SU-DHL-6 (cell line): ENCODE data around the gene ADIPOR2.

ENCODE experiments used
- H2AFZ ChIP-seq: fragments of 200-600 bp; sonication (generic); 2 replicates; pipeline ENCODE4 v1.6.1; 2014; ENCODE audit warnings: low read depth, mild to moderate bottlenecking, moderate library complexity, mixed read lengths, antibody characterized with exemption, low read length; ENCODE audit not compliant: severe bottlenecking
- H3F3A ChIP-seq: fragments of 200-600 bp; shearing (Covaris generic); 2 replicates; pipeline ENCODE4 v1.6.0; 2016; ENCODE audit warnings: antibody characterized with exemption, mild to moderate bottlenecking; ENCODE audit not compliant: insufficient read depth
- H3K27ac ChIP-seq: fragments of 200-600 bp; sonication (generic); 2 replicates; pipeline ENCODE4 v1.5.1; 2016; ENCODE audit warnings: low read depth, mild to moderate bottlenecking, low read length, moderate library complexity, mixed read lengths
- H3K27me3 ChIP-seq: fragments of 200-600 bp; sonication (generic), shearing (Covaris generic); 2 replicates; pipeline ENCODE4 v1.6.0; 2014; ENCODE audit warnings: mild to moderate bottlenecking, low read length
- H3K36me3 ChIP-seq: fragments of 200-600 bp; sonication (generic); 2 replicates; pipeline ENCODE4 v1.6.1; 2014; ENCODE audit warnings: mild to moderate bottlenecking, low read length, mixed read lengths
- H3K4me2 ChIP-seq: fragments of 300-600, 200-600 bp; shearing (Covaris generic), sonication (generic); 2 replicates; pipeline ENCODE4 v1.6.0; 2014; ENCODE audit warnings: low read length, low read depth, mild to moderate bottlenecking; ENCODE audit not compliant: poor library complexity, severe bottlenecking
- H3K4me3 ChIP-seq: fragments of 200-600 bp; sonication (generic); 2 replicates; pipeline ENCODE4 v1.5.1; 2014; ENCODE audit warnings: antibody characterized with exemption, low read length, mild to moderate bottlenecking, mixed read lengths; ENCODE audit not compliant: insufficient read depth, poor library complexity, severe bottlenecking
- H3K79me2 ChIP-seq: fragments of 200-600 bp; sonication (generic); 2 replicates; pipeline ENCODE4 v1.6.1; 2014; ENCODE audit warnings: mild to moderate bottlenecking, low read length, moderate library complexity; ENCODE audit not compliant: insufficient read depth
- H3K9ac ChIP-seq: fragments of 200-600 bp; sonication (generic); 2 replicates; pipeline ENCODE4 v1.7.0; 2014; ENCODE audit warnings: mild to moderate bottlenecking, low read length
- H3K9me2 ChIP-seq: fragments of 200-600 bp; sonication (generic); replicated peaks from 2 replicates; pipeline ENCODE4 v1.6.1; 2014; ENCODE audit warnings: low read length; ENCODE audit not compliant: insufficient read depth
- H3K9me3 ChIP-seq: fragments of 200-600 bp; sonication (generic); 2 replicates; pipeline ENCODE4 v1.6.1; 2014; ENCODE audit warnings: low read length, mixed read lengths; ENCODE audit not compliant: insufficient read depth
- H4K20me1 ChIP-seq: fragments of 200-600 bp; sonication (generic); 2 replicates; pipeline ENCODE4 v1.6.1; 2014; ENCODE audit warnings: low read depth, mild to moderate bottlenecking, antibody characterized with exemption, low read length, moderate library complexity, mixed read lengths
- CTCF ChIP-seq: fragments of 200-600 bp; sonication (generic); IDR thresholded peaks from one replicate; pipeline ENCODE4 v1.5.1; 2017; ENCODE audit warnings: antibody characterized with exemption, mild to moderate bottlenecking, low read length, moderate library complexity; ENCODE audit not compliant: insufficient read depth, poor library complexity, severe bottlenecking
- EZH2phosphoT487 ChIP-seq: fragments of 200-600 bp; sonication (generic), shearing (Covaris generic); conservative IDR thresholded peaks from 2 replicates; pipeline ENCODE4 v1.6.1; 2018; ENCODE audit warnings: mild to moderate bottlenecking, antibody characterized with exemption, low read length, moderate library complexity, mixed read lengths

Gene ADIPOR2

DNA sequence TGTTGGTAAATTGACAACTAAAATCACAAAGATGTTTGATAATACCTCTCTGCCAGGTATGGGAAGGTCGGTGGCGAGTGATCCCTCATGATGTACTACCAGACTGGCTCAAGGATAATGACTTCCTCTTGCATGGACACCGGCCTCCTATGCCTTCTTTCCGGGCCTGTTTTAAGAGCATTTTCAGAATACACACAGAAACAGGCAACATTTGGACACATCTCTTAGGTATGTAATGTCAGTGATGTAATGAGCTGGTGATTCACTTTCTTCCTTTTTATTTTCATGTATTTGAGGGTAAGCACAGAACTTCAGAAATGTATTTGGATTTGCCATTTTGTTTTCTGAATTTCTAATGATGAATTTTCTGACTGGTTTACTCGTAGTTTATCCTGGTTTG lies 86.9 kb downstream of the ADIPOR2 start:
- no peak for TF ChIP-seq EZH2phosphoT487
- TF ChIP-seq CTCF: no peak
- H3K9ac ChIP-seq: no peak overlapping the region
- H3K36me3 ChIP-seq: peaks cover 27% of the 10 kb centered on the region; the same call in 1 of the 2 replicates
- H3K79me2 ChIP-seq: no peaks in the 10 kb centered on the region
- no peak overlapping the region for H2AFZ ChIP-seq
- H3K9me3 ChIP-seq: no peaks in the 10 kb centered on the region
- no peaks in the 10 kb centered on the region for H3K27me3 ChIP-seq
- H4K20me1 ChIP-seq: no peaks in the 10 kb centered on the region; the same call in 1 of the 2 replicates
- H3K4me2 ChIP-seq: no peak overlapping the region
- no peaks in the 10 kb centered on the region for H3F3A ChIP-seq
- no peak overlapping the region for H3K27ac ChIP-seq
- H3K4me3 ChIP-seq: no peak overlapping the region
- no peaks in the 10 kb centered on the region for H3K9me2 ChIP-seq

DNA sequence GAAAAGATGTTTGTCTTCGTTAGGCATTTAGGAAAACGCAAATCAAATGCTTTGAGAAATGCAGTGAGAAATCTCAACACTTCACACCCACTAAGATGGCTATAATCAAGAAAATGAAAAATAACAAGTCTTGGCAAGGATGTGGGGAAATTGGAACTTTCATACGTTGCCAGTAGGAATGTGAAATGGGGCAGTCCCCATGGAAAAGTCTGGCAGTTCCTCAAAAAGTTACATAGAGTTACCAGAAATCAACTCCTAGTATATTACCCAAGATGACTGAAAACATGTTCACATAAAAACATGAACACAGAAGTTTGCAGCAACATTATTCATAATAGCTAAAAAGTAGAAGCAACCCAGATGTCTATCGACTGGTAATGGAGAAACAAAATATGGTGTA lies 88.0 kb downstream of the ADIPOR2 start:
- H3K27me3 ChIP-seq: no peaks in the 10 kb centered on the region
- no peak overlapping the region for H3K9ac ChIP-seq
- no peaks in the 10 kb centered on the region for H3K9me3 ChIP-seq
- H3F3A ChIP-seq: no peaks in the 10 kb centered on the region
- H3K4me3 ChIP-seq: no peak overlapping the region
- no peaks in the 10 kb centered on the region; the same call in 1 of the 2 replicates for H4K20me1 ChIP-seq
- H3K4me2 ChIP-seq: no peak overlapping the region
- peaks cover 18% of the 10 kb centered on the region; the same call in 1 of the 2 replicates for H3K36me3 ChIP-seq
- no peak overlapping the region for H2AFZ ChIP-seq
- TF ChIP-seq EZH2phosphoT487: no peak
- TF ChIP-seq CTCF: no peak
- no peak overlapping the region for H3K27ac ChIP-seq
- no peaks in the 10 kb centered on the region for H3K79me2 ChIP-seq
- no peaks in the 10 kb centered on the region for H3K9me2 ChIP-seq

GRCh38 chr12:1779783-1780182 lies 88.9 kb downstream of the ADIPOR2 start:
- Histone ChIP-seq H3F3A (no peaks in the 10 kb centered on the region), H3K4me3 (no peak overlapping the region), H3K79me2 (no peaks in the 10 kb centered on the region), H3K9me2 (no peaks in the 10 kb centered on the region), H3K9ac (no peak overlapping the region), H3K36me3 (peaks cover 18% of the 10 kb centered on the region; the same call in 1 of the 2 replicates), H3K4me2 (no peak overlapping the region), H3K27me3 (no peaks in the 10 kb centered on the region), H3K9me3 (no peaks in the 10 kb centered on the region), H2AFZ (no peak overlapping the region), H4K20me1 (no peaks in the 10 kb centered on the region; the same call in 1 of the 2 replicates), H3K27ac (no peak overlapping the region)
- TF ChIP-seq EZH2phosphoT487: no peak
- TF ChIP-seq CTCF: no peak

GRCh38 chr12:1781772-1782171 lies 90.9 kb downstream of the ADIPOR2 start:
- Histone ChIP-seq H4K20me1 (no peaks in the 10 kb centered on the region), H3K9ac (no peak overlapping the region), H3K27me3 (no peaks in the 10 kb centered on the region), H3K79me2 (no peaks in the 10 kb centered on the region), H2AFZ (no peak overlapping the region), H3K4me3 (no peak overlapping the region), H3K9me3 (no peaks in the 10 kb centered on the region), H3K27ac (no peak overlapping the region), H3K9me2 (no peaks in the 10 kb centered on the region), H3F3A (no peaks in the 10 kb centered on the region), H3K4me2 (no peak overlapping the region), H3K36me3 (peaks cover 18% of the 10 kb centered on the region; the same call in 1 of the 2 replicates)
- TF ChIP-seq CTCF (no peak), EZH2phosphoT487 (no peak)
